CD14-positive monocyte (primary cell): ENCODE results near the gene TYK2. TPM values are rescaled to one million over a fixed set of nuclear protein-coding genes. Genes with fewer than 3 reads are reported as not detected.

Experiments
- DNase-seq, 3 donors: peaks; one replicate each; pipeline ENCODE4 v3.0.0-alpha.2; 2011 to 2022
- H2AFZ ChIP-seq: 2 replicates; pipeline ENCODE4 v1.6.0; 2012; ENCODE audit warnings: mild to moderate bottlenecking, low read depth, low read length, inconsistent platforms; ENCODE audit not compliant: insufficient read depth, poor library complexity, severe bottlenecking
- H3K27ac ChIP-seq, 2 donors: 1 replicate in 1 of 2; 2 replicates in 1 of 2; pipeline ENCODE4 v1.5.1; 2012 to 2013; ENCODE audit warnings: low read length in 2 of 2, control low read depth in 1 of 2, inconsistent platforms in 1 of 2, low read depth in 1 of 2, mild to moderate bottlenecking in 1 of 2
- H3K27me3 ChIP-seq, 2 donors: one replicate each; pipeline versions ENCODE4 v1.6.0 to v1.6.1; 2011 to 2013; ENCODE audit warnings: low read length in 2 of 2; ENCODE audit not compliant: control insufficient read depth in 2 of 2, insufficient read depth in 2 of 2
- H3K36me3 ChIP-seq, 2 donors: replicated peaks in 1 of 2; 1 replicate in 1 of 2; 2 replicates in 1 of 2; pipeline versions ENCODE4 v1.5.1 to v1.6.1; 2012 to 2013; ENCODE audit warnings: low read length in 2 of 2, control low read depth in 1 of 2, inconsistent platforms in 1 of 2, mild to moderate bottlenecking in 1 of 2; ENCODE audit not compliant: insufficient read depth in 2 of 2, control insufficient read depth in 1 of 2
- H3K4me1 ChIP-seq, 2 donors: 1 replicate in 1 of 2; 2 replicates in 1 of 2; pipeline versions ENCODE4 v1.5.1 to v1.6.1; 2012 to 2013; ENCODE audit warnings: low read length in 2 of 2, control low read depth in 1 of 2, inconsistent platforms in 1 of 2, mild to moderate bottlenecking in 1 of 2, moderate library complexity in 1 of 2; ENCODE audit not compliant: insufficient read depth in 2 of 2, control insufficient read depth in 1 of 2
- H3K4me2 ChIP-seq: replicated peaks from 2 replicates; pipeline ENCODE3; 2012; ENCODE audit warnings: low read length, moderate library complexity, mild to moderate bottlenecking; ENCODE audit not compliant: poor library complexity, severe bottlenecking; ENCODE audit errors: extremely low read depth
- H3K4me3 ChIP-seq, 3 experiments: fragments of 200-600 bp in 1 of 3; sonication (generic) in 1 of 3; replicated peaks in 1 of 3; 1 replicate in 2 of 3; 2 replicates in 1 of 3; pipeline ENCODE4 v1.5.1; 2011 to 2013; ENCODE audit warnings: low read length in 3 of 3, mild to moderate bottlenecking in 3 of 3, control low read depth in 2 of 3, low read depth in 2 of 3, inconsistent platforms in 1 of 3, moderate library complexity in 1 of 3
- H3K79me2 ChIP-seq: 2 replicates; pipeline ENCODE4 v1.6.0; 2012; ENCODE audit warnings: mild to moderate bottlenecking, control low read depth, inconsistent platforms, low read length, moderate library complexity; ENCODE audit not compliant: insufficient read depth
- H3K9ac ChIP-seq: 2 replicates; pipeline ENCODE4 v1.6.0; 2017; ENCODE audit warnings: low read length, mild to moderate bottlenecking; ENCODE audit not compliant: insufficient read depth, poor library complexity, severe bottlenecking
- H3K9me3 ChIP-seq, 2 donors: replicated peaks in 1 of 2; 1 replicate in 1 of 2; 2 replicates in 1 of 2; pipeline versions ENCODE4 v1.5.1 to v1.6.1; 2012 to 2013; ENCODE audit warnings: low read length in 2 of 2, control low read depth in 1 of 2; ENCODE audit not compliant: control insufficient read depth in 1 of 2, insufficient read depth in 1 of 2
- H4K20me1 ChIP-seq: 2 replicates; pipeline ENCODE4 v1.6.0; 2012; ENCODE audit warnings: mild to moderate bottlenecking, low read length, control low read depth, moderate library complexity; ENCODE audit not compliant: insufficient read depth
- H3K27ac Mint-ChIP-seq, 7 donors: one replicate each; pipeline ENCODE4 v1.8.0; 2020; ENCODE audit warnings: mild to moderate bottlenecking in 7 of 7, mixed read lengths in 7 of 7, moderate library complexity in 6 of 7, inconsistent platforms in 2 of 7
- H3K27me3 Mint-ChIP-seq, 3 donors: one replicate each; pipeline ENCODE4 v1.8.0; 2021 to 2022; ENCODE audit warnings: low read depth in 3 of 3, mild to moderate bottlenecking in 3 of 3, mixed read lengths in 3 of 3, moderate library complexity in 3 of 3, inconsistent platforms in 1 of 3
- H3K36me3 Mint-ChIP-seq, 2 donors: one replicate each; pipeline ENCODE4 v1.8.0; 2020; ENCODE audit warnings: mixed read lengths in 2 of 2, inconsistent platforms in 1 of 2, mild to moderate bottlenecking in 1 of 2
- H3K4me1 Mint-ChIP-seq: one replicate; pipeline ENCODE4 v1.8.0; 2020; ENCODE audit warnings: mild to moderate bottlenecking, mixed read lengths
- H3K4me3 Mint-ChIP-seq, 2 donors: one replicate each; pipeline ENCODE4 v1.8.0; 2020; ENCODE audit warnings: mild to moderate bottlenecking in 2 of 2, mixed read lengths in 2 of 2, moderate library complexity in 1 of 2
- H3K9me3 Mint-ChIP-seq, 7 donors: one replicate each; pipeline ENCODE4 v1.8.0; 2020 to 2022; ENCODE audit warnings: mixed read lengths in 7 of 7, mild to moderate bottlenecking in 6 of 7, moderate library complexity in 6 of 7, inconsistent platforms in 2 of 7
- WGBS: methylation state at CpG from one replicate; pipeline ENCODE4 v1.1.5; 2013; ENCODE audit warnings: missing lambda C conversion rate; ENCODE audit not compliant: insufficient coverage; 5-methylcytosine and 5-hydroxymethylcytosine counted together
- intact Hi-C, 2 donors: fragments of 100-400 bp; cut with micrococcal nuclease; formaldehyde crosslinking; loops; one replicate each; pipeline versions ENCODE4 v1.15.0 to v1.15.1; 2023
- polyA plus RNA-seq, 3 donors: library from polyadenylated mRNA; depleted of rRNA in 1 of 3; unstranded in 2 of 3; stranded (reverse) in 1 of 3; fragments of 300-500 nt in 2 of 3; fragments of >200 nt in 1 of 3; fragmentation: Illumina TruSeq in 2 of 3; gene quantifications; 1 replicate in 2 of 3; 2 replicates in 1 of 3; pipeline ENCODE4 v1.2.3, GENCODE V29; 2012 to 2021
- TF ChIP-seq, protein P1 (sequence below): fragments of 200-600 bp; IDR thresholded peaks from one replicate; pipeline ENCODE4 v1.8.0; 2022; ENCODE audit warnings: antibody characterized with exemption, mild to moderate bottlenecking

TYK2 gene
- polyA plus RNA-seq, 3 donors = 82.9 to 441 (median 113) TPM

DNA sequence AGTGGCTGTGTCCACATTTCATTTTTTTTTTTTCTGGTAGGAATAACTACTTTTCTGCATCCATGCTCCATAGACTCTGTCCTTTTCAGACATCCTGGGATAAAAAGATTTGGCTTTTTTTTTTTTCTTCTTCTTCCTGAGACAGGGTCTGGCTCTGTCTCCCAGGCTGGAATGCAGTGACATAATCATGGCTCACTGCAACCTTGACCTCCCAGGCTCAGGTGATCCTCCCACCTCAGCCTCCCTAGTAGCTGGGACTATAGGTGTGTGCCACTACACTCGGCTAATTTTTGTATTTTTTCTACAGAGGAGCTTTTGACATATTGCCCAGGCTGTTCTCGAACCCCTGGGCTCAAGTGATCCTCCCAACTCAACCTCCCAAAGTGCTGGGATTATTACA lies 36.9 kb downstream of the TYK2 start:
- peaks cover 44% of the 10 kb centered on the region for H3K4me1 Mint-ChIP-seq
- H3K9ac ChIP-seq = no peak overlapping the region
- H2AFZ ChIP-seq = no peak overlapping the region
- no peak for DNase-seq
- H3K4me3 Mint-ChIP-seq = peak overlapping the region in 1 of 2 donors; percentile 16
- peaks cover under 1 to 4% of the 10 kb centered on the region in 2 donors for H3K36me3 Mint-ChIP-seq
- peaks cover 51 to 52% of the 10 kb centered on the region in 2 donors for H3K4me1 ChIP-seq
- peaks cover 0 to 7% (median 4%) of the 10 kb centered on the region in 3 donors for H3K27me3 Mint-ChIP-seq
- H3K9me3 ChIP-seq = no peaks in the 10 kb centered on the region
- TF ChIP-seq, protein P1, sequence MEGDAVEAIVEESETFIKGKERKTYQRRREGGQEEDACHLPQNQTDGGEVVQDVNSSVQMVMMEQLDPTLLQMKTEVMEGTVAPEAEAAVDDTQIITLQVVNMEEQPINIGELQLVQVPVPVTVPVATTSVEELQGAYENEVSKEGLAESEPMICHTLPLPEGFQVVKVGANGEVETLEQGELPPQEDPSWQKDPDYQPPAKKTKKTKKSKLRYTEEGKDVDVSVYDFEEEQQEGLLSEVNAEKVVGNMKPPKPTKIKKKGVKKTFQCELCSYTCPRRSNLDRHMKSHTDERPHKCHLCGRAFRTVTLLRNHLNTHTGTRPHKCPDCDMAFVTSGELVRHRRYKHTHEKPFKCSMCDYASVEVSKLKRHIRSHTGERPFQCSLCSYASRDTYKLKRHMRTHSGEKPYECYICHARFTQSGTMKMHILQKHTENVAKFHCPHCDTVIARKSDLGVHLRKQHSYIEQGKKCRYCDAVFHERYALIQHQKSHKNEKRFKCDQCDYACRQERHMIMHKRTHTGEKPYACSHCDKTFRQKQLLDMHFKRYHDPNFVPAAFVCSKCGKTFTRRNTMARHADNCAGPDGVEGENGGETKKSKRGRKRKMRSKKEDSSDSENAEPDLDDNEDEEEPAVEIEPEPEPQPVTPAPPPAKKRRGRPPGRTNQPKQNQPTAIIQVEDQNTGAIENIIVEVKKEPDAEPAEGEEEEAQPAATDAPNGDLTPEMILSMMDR = no peak
- H3K27ac Mint-ChIP-seq = peak overlapping the region in 3 of 7 donors; percentile 22 to 45 (median 25)
- H3K79me2 ChIP-seq = peaks cover 10% of the 10 kb centered on the region
- peaks cover 0 to 2% (median 0%) of the 10 kb centered on the region in 7 donors for H3K9me3 Mint-ChIP-seq
- WGBS = no CpG with 5 or more reads among the region's 2 CpGs
- no peaks in the 10 kb centered on the region for H4K20me1 ChIP-seq
- no peak overlapping the region for H3K27ac ChIP-seq
- intact Hi-C loops = no loop called here
- H3K4me3 ChIP-seq = no peak overlapping the region
- no peaks in the 10 kb centered on the region for H3K36me3 ChIP-seq
- no peak overlapping the region for H3K4me2 ChIP-seq
- H3K27me3 ChIP-seq = no peaks in the 10 kb centered on the region

DNA sequence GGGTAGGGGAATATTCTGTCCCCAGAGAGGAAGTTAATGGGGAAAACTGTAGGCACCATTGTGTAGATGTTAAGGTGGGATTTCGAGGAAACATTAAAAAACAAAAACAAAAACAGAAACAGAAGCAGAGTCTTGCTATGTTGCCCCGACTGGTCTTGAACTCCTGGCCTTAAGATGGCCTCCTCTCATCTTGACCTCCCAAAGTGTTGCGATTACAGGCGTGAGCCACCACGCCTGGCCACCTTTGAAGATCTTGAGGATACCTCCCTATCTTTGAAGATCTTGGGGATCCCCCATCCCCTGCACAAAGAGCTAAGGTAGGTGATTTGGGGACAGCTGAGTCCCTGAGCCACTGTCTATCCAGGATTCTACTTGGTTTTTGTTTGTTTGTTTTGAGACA lies 40.4 kb downstream of the TYK2 start:
- Mint-ChIP-seq H3K4me3 (peak overlapping the region in 1 of 2 donors; percentile 90), H3K36me3 (peaks cover 12 to 22% of the 10 kb centered on the region in 2 donors), H3K27ac (peak overlapping the region; percentile 82 to 98 (median 92)), H3K27me3 (peaks cover 0 to 7% (median 2%) of the 10 kb centered on the region in 3 donors), H3K4me1 (peaks cover 38% of the 10 kb centered on the region), H3K9me3 (peaks cover 0 to 2% (median 0%) of the 10 kb centered on the region in 7 donors)
- H3K27ac ChIP-seq = peak overlapping the region in 1 of 2 donors; percentile 91
- peak overlapping the region; percentile 71 for H3K9ac ChIP-seq
- H2AFZ ChIP-seq = no peak overlapping the region
- H4K20me1 ChIP-seq = no peaks in the 10 kb centered on the region
- no peaks in the 10 kb centered on the region for H3K9me3 ChIP-seq
- intact Hi-C loops = no loop called here
- H3K4me2 ChIP-seq = peak overlapping the region; percentile 96
- peak overlapping the region in 1 of 3 experiments; percentile 93 for H3K4me3 ChIP-seq
- DNase-seq = no peak
- peaks cover 43% of the 10 kb centered on the region for H3K79me2 ChIP-seq
- peaks cover 38 to 45% of the 10 kb centered on the region in 2 donors for H3K4me1 ChIP-seq
- peaks cover 13 to 16% of the 10 kb centered on the region in 2 donors for H3K36me3 ChIP-seq
- TF ChIP-seq, protein P1 = no peak
- WGBS = 100% methylated on average over 2 of the region's 5 CpGs
- no peaks in the 10 kb centered on the region for H3K27me3 ChIP-seq
